Measurements from ENCODE around the gene KRT20. TPM values are rescaled to one million over a fixed set of nuclear protein-coding genes. Genes with fewer than 3 reads are reported as not detected.

Gene KRT20
- total RNA-seq, 1 experiment from 2014 or later, result 0.13 TPM

GRCh38 chr17:40873255-40873654, 11.8 kb downstream of the KRT20 start:
- no peaks in the 10 kb centered on the region; the same call in 1 of the 2 replicates for H3K27me3 ChIP-seq (ENCODE audit: control insufficient read depth, insufficient read depth, low read length)
- TF ChIP-seq SIN3A (IDR thresholded peaks at IDR 0.05; ENCODE audit: borderline replicate concordance, insufficient read depth, low read depth, low read length) (no peak), POLR2AphosphoS5 (IDR thresholded peaks at IDR 0.05; ENCODE audit: low read depth, low read length) (no peak), TCF7L2 (IDR thresholded peaks at IDR 0.05; ENCODE audit: low read depth, low read length) (no peak), REST (IDR thresholded peaks at IDR 0.05; ENCODE audit: insufficient read depth in 1 of 2, low read depth in 2 of 2, low read length in 1 of 2) (no peak)
- TF ChIP-seq, protein P1, sequence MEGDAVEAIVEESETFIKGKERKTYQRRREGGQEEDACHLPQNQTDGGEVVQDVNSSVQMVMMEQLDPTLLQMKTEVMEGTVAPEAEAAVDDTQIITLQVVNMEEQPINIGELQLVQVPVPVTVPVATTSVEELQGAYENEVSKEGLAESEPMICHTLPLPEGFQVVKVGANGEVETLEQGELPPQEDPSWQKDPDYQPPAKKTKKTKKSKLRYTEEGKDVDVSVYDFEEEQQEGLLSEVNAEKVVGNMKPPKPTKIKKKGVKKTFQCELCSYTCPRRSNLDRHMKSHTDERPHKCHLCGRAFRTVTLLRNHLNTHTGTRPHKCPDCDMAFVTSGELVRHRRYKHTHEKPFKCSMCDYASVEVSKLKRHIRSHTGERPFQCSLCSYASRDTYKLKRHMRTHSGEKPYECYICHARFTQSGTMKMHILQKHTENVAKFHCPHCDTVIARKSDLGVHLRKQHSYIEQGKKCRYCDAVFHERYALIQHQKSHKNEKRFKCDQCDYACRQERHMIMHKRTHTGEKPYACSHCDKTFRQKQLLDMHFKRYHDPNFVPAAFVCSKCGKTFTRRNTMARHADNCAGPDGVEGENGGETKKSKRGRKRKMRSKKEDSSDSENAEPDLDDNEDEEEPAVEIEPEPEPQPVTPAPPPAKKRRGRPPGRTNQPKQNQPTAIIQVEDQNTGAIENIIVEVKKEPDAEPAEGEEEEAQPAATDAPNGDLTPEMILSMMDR (IDR thresholded peaks at IDR 0.05), result 0 out of 2 replicates have a peak, but pooled peaks have one; percentile 6
- no peaks in the 10 kb centered on the region for H3K9me3 ChIP-seq (ENCODE audit: control insufficient read depth, insufficient read depth, low read depth, low read length)
- ChIA-PET POLR2A (no interaction called here), CTCF (interaction anchor here (1.0 kb wide), 1 partner anchor 258 kb away, joined by 3 read pairs; no protein-coding TSS in a partner anchor)
- H3K36me3 ChIP-seq (ENCODE audit: control insufficient read depth, insufficient read depth, low read length), result no peaks in the 10 kb centered on the region
- no peaks in the 10 kb centered on the region for H3K4me1 ChIP-seq (ENCODE audit: control insufficient read depth, insufficient read depth, low read length)
- in situ Hi-C loops (cut with HindIII; ENCODE audit: low pct_unique_long_range_greater_than_20kb, low sequenced_read_pairs) (no loop called here), intact Hi-C loops (cut with micrococcal nuclease; ENCODE audit: unreplicated experiment) (no loop called here)
- DNase-seq (ENCODE audit: low read depth, low spot score), result no peak
- H3K27ac ChIP-seq (ENCODE audit: low read length), result no peak overlapping the region
- no peak for ATAC-seq
- BruUV-seq (replicated peaks), result no TSS peak
- no peak overlapping the region for H3K4me3 ChIP-seq (ENCODE audit: low read depth in 2 of 2, low read length in 2 of 2)

GRCh38 chr17:40872416-40872815, 12.6 kb downstream of the KRT20 start:
- POLR2A ChIA-PET, result no interaction called here
- BruUV-seq (replicated peaks), result no TSS peak
- no peaks in the 10 kb centered on the region for H3K4me1 ChIP-seq (ENCODE audit: control insufficient read depth, insufficient read depth, low read length)
- no peaks in the 10 kb centered on the region for H3K9me3 ChIP-seq (ENCODE audit: control insufficient read depth, insufficient read depth, low read depth, low read length)
- no peaks in the 10 kb centered on the region; the same call in 1 of the 2 replicates for H3K27me3 ChIP-seq (ENCODE audit: control insufficient read depth, insufficient read depth, low read length)
- ATAC-seq, result no peak
- no peak for TF ChIP-seq TCF7L2 (IDR thresholded peaks at IDR 0.05; ENCODE audit: low read depth, low read length)
- TF ChIP-seq REST (IDR thresholded peaks at IDR 0.05; ENCODE audit: insufficient read depth in 1 of 2, low read depth in 2 of 2, low read length in 1 of 2), result no peak
- TF ChIP-seq SIN3A (IDR thresholded peaks at IDR 0.05; ENCODE audit: borderline replicate concordance, insufficient read depth, low read depth, low read length), result no peak
- TF ChIP-seq POLR2AphosphoS5 (IDR thresholded peaks at IDR 0.05; ENCODE audit: low read depth, low read length), result no peak
- TF ChIP-seq, protein P1 (IDR thresholded peaks at IDR 0.05), result no peak
- in situ Hi-C loops (cut with HindIII; ENCODE audit: low pct_unique_long_range_greater_than_20kb, low sequenced_read_pairs) (no loop called here), intact Hi-C loops (cut with micrococcal nuclease; ENCODE audit: unreplicated experiment) (no loop called here)
- H3K36me3 ChIP-seq (ENCODE audit: control insufficient read depth, insufficient read depth, low read length), result no peaks in the 10 kb centered on the region
- CTCF ChIA-PET, result no interaction called here
- no peak overlapping the region for H3K27ac ChIP-seq (ENCODE audit: low read length)
- no peak for DNase-seq (ENCODE audit: low read depth, low spot score)
- no peak overlapping the region for H3K4me3 ChIP-seq (ENCODE audit: low read depth in 2 of 2, low read length in 2 of 2)
